Measurements from ENCODE around the gene RASAL2. TPM values are rescaled to one million over a fixed set of nuclear protein-coding genes. Genes with fewer than 3 reads are reported as not detected.

RASAL2 gene
- total RNA-seq, 1 donor from 2014 or later: 18.3 TPM

DNA sequence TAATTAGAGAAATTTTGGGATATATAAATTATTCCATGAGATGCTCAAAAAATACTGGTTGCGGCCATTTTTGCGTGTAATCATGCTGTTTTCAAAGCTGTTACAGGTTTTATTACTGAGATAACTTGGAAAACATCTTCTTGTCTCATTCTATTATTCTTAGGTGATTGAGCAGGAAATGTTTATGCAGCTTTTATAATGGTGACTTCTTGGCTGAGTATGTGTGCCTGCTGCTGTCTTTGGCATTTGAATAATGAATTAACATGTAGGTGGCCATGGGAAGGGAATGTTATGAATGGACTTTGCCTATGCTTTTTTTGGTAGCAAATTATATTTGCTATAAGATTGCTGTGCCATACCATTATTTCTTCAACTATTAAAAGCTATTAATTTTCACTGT is 52.5 kb downstream of the RASAL2 start:
- H4K20me1 ChIP-seq (ENCODE audit: low read depth): no peaks in the 10 kb centered on the region
- H3K36me3 Mint-ChIP-seq: no peaks in the 10 kb centered on the region
- no peaks in the 10 kb centered on the region for H3F3A ChIP-seq (ENCODE audit: low read depth)
- H3K79me2 ChIP-seq (ENCODE audit: low read depth): peaks cover 33% of the 10 kb centered on the region
- no peaks in the 10 kb centered on the region for H3K27me3 Mint-ChIP-seq (ENCODE audit: insufficient read depth, low read depth)
- H3K4me1 ChIP-seq: no peaks in the 10 kb centered on the region
- no peak overlapping the region for H3K4me3 Mint-ChIP-seq
- H3K9ac ChIP-seq: no peak overlapping the region
- H3K4me3 ChIP-seq: no peak overlapping the region
- no peaks in the 10 kb centered on the region for H3K27me3 ChIP-seq
- H3K9me3 Mint-ChIP-seq: peaks cover 4% of the 10 kb centered on the region
- no peaks in the 10 kb centered on the region for H3K36me3 ChIP-seq
- no peak overlapping the region for H3K27ac Mint-ChIP-seq
- no peak overlapping the region for H2AFZ ChIP-seq (replicated peaks)
- H3K4me2 ChIP-seq: no peak overlapping the region
- H3K27ac ChIP-seq: no peak overlapping the region
- no peaks in the 10 kb centered on the region for H3K4me1 Mint-ChIP-seq
- H3K9me3 ChIP-seq (ENCODE audit: low read depth): no peaks in the 10 kb centered on the region
- TF ChIP-seq EZH2phosphoT487 (IDR thresholded peaks at IDR 0.05): no peak
- no peak for TF ChIP-seq CTCF (IDR thresholded peaks at IDR 0.05)
- TF ChIP-seq EZH2 (IDR thresholded peaks at IDR 0.05): no peak
- no peak for DNase-seq (ENCODE audit: low spot score)

DNA sequence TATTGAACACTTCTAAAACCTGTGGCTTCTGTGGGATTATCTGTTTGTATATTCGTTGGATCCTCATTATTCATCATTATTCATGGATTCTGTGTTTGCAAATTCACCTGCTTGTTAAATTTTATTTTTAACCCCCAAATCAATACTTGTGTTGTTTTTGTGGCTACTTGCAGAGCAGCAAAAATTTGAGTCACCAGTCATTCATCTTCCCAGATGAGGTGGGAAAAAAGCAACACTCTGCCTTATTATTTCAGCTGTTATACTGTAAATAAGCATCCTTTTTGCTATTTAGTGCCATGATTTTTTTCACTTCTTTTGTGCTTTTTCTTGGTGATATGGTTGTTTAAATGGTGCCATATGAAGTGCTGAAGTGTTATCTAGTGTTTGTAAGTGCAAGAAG is 56.7 kb downstream of the RASAL2 start:
- Histone ChIP-seq H3K27me3 (no peaks in the 10 kb centered on the region), H3K9me3 (ENCODE audit: low read depth) (no peaks in the 10 kb centered on the region), H2AFZ (replicated peaks) (no peak overlapping the region), H3F3A (ENCODE audit: low read depth) (no peaks in the 10 kb centered on the region), H3K36me3 (no peaks in the 10 kb centered on the region), H4K20me1 (ENCODE audit: low read depth) (peaks cover 4% of the 10 kb centered on the region), H3K9ac (no peak overlapping the region), H3K4me1 (no peaks in the 10 kb centered on the region), H3K4me2 (no peak overlapping the region), H3K4me3 (no peak overlapping the region), H3K79me2 (ENCODE audit: low read depth) (peaks cover 33% of the 10 kb centered on the region), H3K27ac (no peak overlapping the region)
- TF ChIP-seq EZH2 (IDR thresholded peaks at IDR 0.05): no peak
- TF ChIP-seq EZH2phosphoT487 (IDR thresholded peaks at IDR 0.05): no peak
- no peak for TF ChIP-seq CTCF (IDR thresholded peaks at IDR 0.05)
- H3K4me1 Mint-ChIP-seq: peaks cover 3% of the 10 kb centered on the region
- peaks cover 4% of the 10 kb centered on the region for H3K36me3 Mint-ChIP-seq
- H3K9me3 Mint-ChIP-seq: peaks cover 4% of the 10 kb centered on the region
- no peak overlapping the region for H3K27ac Mint-ChIP-seq
- DNase-seq (ENCODE audit: low spot score): no peak
- no peak overlapping the region for H3K4me3 Mint-ChIP-seq
- H3K27me3 Mint-ChIP-seq (ENCODE audit: insufficient read depth, low read depth): peaks cover 2% of the 10 kb centered on the region

- Histone ChIP-seq H3F3A (ENCODE audit: low read depth) (no peaks in the 10 kb centered on the region), H3K4me2 (no peak overlapping the region), H3K79me2 (ENCODE audit: low read depth) (peaks cover 33% of the 10 kb centered on the region), H2AFZ (replicated peaks) (no peak overlapping the region), H3K36me3 (no peaks in the 10 kb centered on the region), H3K27ac (no peak overlapping the region), H4K20me1 (ENCODE audit: low read depth) (peaks cover 6% of the 10 kb centered on the region), H3K4me3 (no peak overlapping the region), H3K9me3 (ENCODE audit: low read depth) (no peaks in the 10 kb centered on the region), H3K4me1 (no peaks in the 10 kb centered on the region), H3K9ac (no peak overlapping the region), H3K27me3 (no peaks in the 10 kb centered on the region)
- Mint-ChIP-seq H3K27ac (no peak overlapping the region), H3K27me3 (ENCODE audit: insufficient read depth, low read depth) (peaks cover 2% of the 10 kb centered on the region), H3K4me3 (no peak overlapping the region), H3K4me1 (peaks cover 6% of the 10 kb centered on the region), H3K36me3 (peaks cover 4% of the 10 kb centered on the region), H3K9me3 (peaks cover 4% of the 10 kb centered on the region)
- no peak for DNase-seq (ENCODE audit: low spot score)
- no peak for TF ChIP-seq EZH2phosphoT487 (IDR thresholded peaks at IDR 0.05)
- no peak for TF ChIP-seq EZH2 (IDR thresholded peaks at IDR 0.05)
- no peak for TF ChIP-seq CTCF (IDR thresholded peaks at IDR 0.05)
These were observed 57.9 kb downstream of the RASAL2 start for GRCh38 chr1:178151831-178152230.

All from neural progenitor cell (in vitro differentiated cells).